LoVo (cell line): ENCODE measurements around the gene KLHL4.
A peak's percentile ranks its signal among the peaks of the same experiment; 100 is the strongest.
"Not testable (repeated sequence)": the region's sequence is repeated elsewhere in the genome, so short reads cannot be mapped to it uniquely, and the experiment has no call there.

Experiments used
- DNase-seq: peaks from one replicate; pipeline ENCODE4 v3.0.0-alpha.2; 2016; ENCODE audit warnings: low spot score

Gene KLHL4

GRCh38 chrX:87517571-87518141, at the start of gene KLHL4:
Gene KLHL4, plus strand, starts transcription at chrX:87517802. Its CDS starts 92 bp downstream, at chrX:87517894.
- DNase-seq, result no peak

- DNase-seq, result no peak
Measured at GRCh38 chrX:87468941-87469340, 48.7 kb upstream of the KLHL4 start.

GRCh38 chrX:87475793-87476192, 41.8 kb upstream of the KLHL4 start:
- no peak for DNase-seq

GRCh38 chrX:87478703-87479102, 38.9 kb upstream of the KLHL4 start:
- DNase-seq, result not testable (repeated sequence)

GRCh38 chrX:87489071-87489470, 28.5 kb upstream of the KLHL4 start:
- DNase-seq, result no peak

- no peak for DNase-seq
Measured at GRCh38 chrX:87515836-87516235, 1.8 kb upstream of the KLHL4 start.

- no peak for DNase-seq
Measured at GRCh38 chrX:87516717-87517121, 883 bp upstream of the KLHL4 start.

GRCh38 chrX:87518504-87518903, 902 bp downstream of the KLHL4 start:
- no peak for DNase-seq

- peak; percentile 2 for DNase-seq
Measured at GRCh38 chrX:87525771-87526229, 8.2 kb downstream of the KLHL4 start.

GRCh38 chrX:87526281-87526680, 8.7 kb downstream of the KLHL4 start:
- DNase-seq, result no peak

GRCh38 chrX:87528487-87528886, 10.9 kb downstream of the KLHL4 start:
- DNase-seq, result no peak

GRCh38 chrX:87571964-87572363, 54.4 kb downstream of the KLHL4 start:
- no peak for DNase-seq

- no peak for DNase-seq
Measured at GRCh38 chrX:87572901-87573300, 55.3 kb downstream of the KLHL4 start.

- no peak for DNase-seq
Measured at GRCh38 chrX:87578978-87579377, 61.4 kb downstream of the KLHL4 start.

- no peak for DNase-seq
Measured at GRCh38 chrX:87580862-87581261, 63.3 kb downstream of the KLHL4 start.

- DNase-seq, result no peak
Measured at GRCh38 chrX:87582453-87582852, 64.9 kb downstream of the KLHL4 start.

- no peak for DNase-seq
Measured at GRCh38 chrX:87583679-87584078, 66.1 kb downstream of the KLHL4 start.

GRCh38 chrX:87616371-87616770, 98.8 kb downstream of the KLHL4 start:
- no peak for DNase-seq

GRCh38 chrX:87621697-87622096, 104.1 kb downstream of the KLHL4 start:
- DNase-seq, result no peak

GRCh38 chrX:87626996-87627395, 109.4 kb downstream of the KLHL4 start:
- no peak for DNase-seq

GRCh38 chrX:87634361-87634760, 116.8 kb downstream of the KLHL4 start:
- no peak for DNase-seq

GRCh38 chrX:87636533-87636932, 118.9 kb downstream of the KLHL4 start:
- no peak for DNase-seq

- not testable (repeated sequence) for DNase-seq
Measured at GRCh38 chrX:87641439-87641838, 123.8 kb downstream of the KLHL4 start.

GRCh38 chrX:87661761-87662160, 144.2 kb downstream of the KLHL4 start:
- no peak for DNase-seq

GRCh38 chrX:87663421-87663820, 145.8 kb downstream of the KLHL4 start:
- no peak for DNase-seq
